Astrocyte of the spinal cord (primary cell): ENCODE data around the gene NEU3.

Experiments
- DNase-seq: peaks from one replicate; pipeline ENCODE4 v3.0.0; 2011; ENCODE audit warnings: low read depth, low spot score
- H3K4me3 ChIP-seq: 2 replicates; pipeline ENCODE4 v1.5.1; 2011; ENCODE audit warnings: low read depth, mild to moderate bottlenecking, low read length, moderate library complexity
- CTCF ChIP-seq: IDR thresholded peaks from 2 replicates; pipeline ENCODE4 v1.5.1; 2012; ENCODE audit warnings: low read depth, mild to moderate bottlenecking, low read length, inconsistent platforms
- in situ Hi-C: cut with HindIII; loops from 2 replicates; pipeline ENCODE4 v1.10.0; 2017; ENCODE audit warnings: low sequenced_read_pairs

Gene NEU3

GRCh38 chr11:74949753-74950137, 39.0 kb upstream of the NEU3 start:
- peak overlapping the region; percentile 96 for H3K4me3 ChIP-seq
- no peak for TF ChIP-seq CTCF
- in situ Hi-C loops, result no loop called here
- DNase-seq, result peak; percentile 9

GRCh38 chr11:74950374-74950969, 38.3 kb upstream of the NEU3 start:
- peak overlapping the region; percentile 96 for H3K4me3 ChIP-seq
- no peak for TF ChIP-seq CTCF
- no peak for DNase-seq
- in situ Hi-C loops, result no loop called here

GRCh38 chr11:74951226-74951625, 37.5 kb upstream of the NEU3 start:
- in situ Hi-C loops, result no loop called here
- TF ChIP-seq CTCF, result no peak
- DNase-seq, result no peak
- no peak overlapping the region for H3K4me3 ChIP-seq

- no peak overlapping the region for H3K4me3 ChIP-seq
- DNase-seq, result no peak
- in situ Hi-C loops, result no loop called here
- no peak for TF ChIP-seq CTCF
Observed at GRCh38 chr11:74952752-74953151, 36.0 kb upstream of the NEU3 start.

GRCh38 chr11:74953451-74953850, 35.3 kb upstream of the NEU3 start:
- TF ChIP-seq CTCF, result no peak
- in situ Hi-C loops, result no loop called here
- DNase-seq, result no peak
- no peak overlapping the region for H3K4me3 ChIP-seq

GRCh38 chr11:74954199-74954598, 34.5 kb upstream of the NEU3 start:
- H3K4me3 ChIP-seq, result no peak overlapping the region
- TF ChIP-seq CTCF, result no peak
- no peak for DNase-seq
- in situ Hi-C loops, result no loop called here
